Activated naive CD4-positive, alpha-beta T cell (primary cell): ENCODE results near the gene TRIM66.

Experiments used
- DNase-seq, 4 experiments: peaks; one replicate each; lab custom pipeline; 2025; lab: John Stamatoyannopoulos, UW

The TRIM66 gene

DNA sequence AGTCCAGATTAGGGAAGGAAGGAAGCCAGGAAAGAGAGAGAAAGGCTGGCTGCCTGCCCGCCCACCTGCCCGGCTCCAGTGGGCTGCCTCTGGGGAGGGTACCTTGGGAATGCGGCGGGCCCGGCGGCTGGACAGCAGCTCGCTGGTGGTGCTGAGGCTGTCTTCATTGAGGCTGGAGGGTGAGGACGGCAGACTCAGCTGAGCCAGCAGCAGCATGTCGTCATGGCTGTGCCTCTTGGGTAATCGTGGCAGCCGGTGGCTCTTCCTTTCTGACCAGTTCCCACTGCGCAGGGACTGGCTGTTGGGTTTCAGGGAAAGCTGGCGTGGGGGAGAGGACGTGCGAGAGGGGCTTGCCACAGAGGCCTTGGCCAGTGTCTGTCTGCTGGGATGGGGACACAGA lies 33.0 kb upstream of the TRIM66 start:
- no peak for DNase-seq

DNA sequence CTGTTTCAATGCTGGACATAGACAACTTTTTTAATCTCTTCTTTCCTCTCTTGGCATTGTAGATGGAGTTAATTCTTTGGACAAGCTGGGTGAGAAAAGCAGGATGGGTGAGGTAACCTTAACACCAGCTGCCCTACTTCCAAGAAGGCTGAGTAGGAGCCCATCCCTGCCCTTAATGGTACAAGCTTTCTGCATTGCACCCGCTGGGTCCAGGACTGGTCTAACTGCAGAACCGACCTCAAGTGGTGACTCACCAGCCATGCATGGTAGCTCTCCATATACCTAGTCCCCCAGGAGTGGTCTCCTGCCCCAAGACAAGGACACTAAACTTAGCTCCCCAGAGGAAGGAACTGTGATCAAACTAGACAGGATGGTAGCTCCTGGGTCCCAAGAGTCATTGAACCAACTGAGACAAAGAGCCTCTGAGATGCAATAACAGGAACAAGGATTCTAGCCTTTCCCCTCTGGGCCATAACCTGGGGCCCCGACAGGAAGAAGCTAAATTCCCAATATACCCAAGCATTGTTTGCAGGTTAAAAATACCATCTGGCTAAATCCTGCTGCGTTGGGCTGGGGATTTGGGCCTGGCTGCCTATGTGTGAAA lies 32.3 kb upstream of the TRIM66 start:
- DNase-seq = no peak

DNA sequence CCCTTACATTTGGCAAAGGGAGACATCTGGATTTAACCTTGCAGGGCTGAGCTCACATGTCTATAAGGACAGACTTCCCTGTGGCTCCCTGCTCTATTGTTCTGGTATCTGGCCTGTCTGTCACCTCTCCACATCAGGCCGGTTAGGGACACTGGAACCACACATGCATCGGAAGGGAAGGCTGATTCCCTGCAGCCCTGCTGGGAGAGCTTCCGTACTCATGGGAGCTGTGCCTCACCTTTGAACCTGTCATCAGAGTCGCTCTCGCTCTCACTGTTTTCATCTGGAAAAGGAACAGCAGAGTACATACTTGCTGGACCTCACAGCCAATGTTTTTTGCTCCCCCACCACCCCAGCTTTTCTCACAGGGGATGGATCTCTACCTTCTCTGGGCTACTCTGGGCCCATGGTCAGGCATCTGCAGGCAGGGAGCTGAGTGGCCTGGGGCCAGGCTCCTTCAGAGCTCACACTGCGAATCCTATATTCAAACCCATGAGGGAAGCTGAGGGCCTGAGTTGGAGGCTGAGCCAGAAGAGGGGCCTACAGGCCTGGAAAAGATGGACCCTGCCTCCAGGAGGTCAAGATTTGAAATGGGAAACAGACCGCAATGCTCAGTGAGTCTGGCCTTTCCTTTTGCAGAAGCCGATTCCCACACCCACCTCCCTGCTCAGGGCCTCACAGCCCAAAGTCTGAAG lies 31.4 kb upstream of the TRIM66 start:
- DNase-seq = no peak

DNA sequence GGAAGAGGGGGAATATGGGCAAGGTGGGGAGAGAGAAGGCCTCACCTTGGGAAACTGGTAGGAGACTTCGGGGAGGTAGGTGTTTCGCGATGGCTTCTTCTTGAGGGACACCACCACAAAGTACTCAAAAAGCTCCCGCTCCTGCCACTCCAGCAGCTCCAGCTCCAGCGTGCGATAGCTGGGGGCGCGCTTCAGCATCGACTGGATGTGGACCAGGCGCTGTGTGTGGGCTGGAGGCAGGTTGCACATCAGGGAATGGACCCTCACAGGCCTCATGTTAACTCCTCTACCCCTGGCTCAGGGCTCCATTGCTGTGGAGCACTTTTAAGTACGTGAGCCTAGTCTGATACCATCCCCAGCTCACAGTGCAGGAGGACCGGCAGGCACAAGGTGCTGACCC lies 30.0 kb upstream of the TRIM66 start:
- no peak for DNase-seq

DNA sequence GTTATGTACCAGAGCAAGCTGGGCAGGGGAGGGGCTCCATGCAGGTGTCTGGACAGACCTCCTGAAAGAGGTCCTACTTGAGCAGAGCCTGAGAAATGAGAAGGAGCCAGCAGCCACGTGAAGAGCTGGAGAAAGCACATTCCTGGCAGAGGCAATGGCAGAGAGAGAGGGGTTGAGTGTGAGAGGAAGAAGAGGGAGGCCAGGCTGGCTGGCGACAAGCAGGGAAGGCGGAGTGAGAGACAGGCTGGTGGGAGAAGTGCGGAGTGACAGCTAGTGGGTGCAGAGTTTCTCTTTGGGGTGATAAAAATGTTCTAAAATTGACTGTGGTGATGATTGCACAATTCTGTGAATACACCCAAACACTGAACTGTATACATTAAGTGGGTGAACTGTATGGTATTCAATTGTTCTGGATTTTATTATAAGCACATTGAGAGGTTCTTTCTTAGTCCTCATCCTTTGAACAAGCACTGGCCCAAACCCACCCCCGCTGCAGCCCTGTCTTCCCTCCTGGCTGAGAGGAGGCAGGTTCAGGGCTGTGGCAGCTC lies 29.5 kb upstream of the TRIM66 start:
- DNase-seq = no peak

DNA sequence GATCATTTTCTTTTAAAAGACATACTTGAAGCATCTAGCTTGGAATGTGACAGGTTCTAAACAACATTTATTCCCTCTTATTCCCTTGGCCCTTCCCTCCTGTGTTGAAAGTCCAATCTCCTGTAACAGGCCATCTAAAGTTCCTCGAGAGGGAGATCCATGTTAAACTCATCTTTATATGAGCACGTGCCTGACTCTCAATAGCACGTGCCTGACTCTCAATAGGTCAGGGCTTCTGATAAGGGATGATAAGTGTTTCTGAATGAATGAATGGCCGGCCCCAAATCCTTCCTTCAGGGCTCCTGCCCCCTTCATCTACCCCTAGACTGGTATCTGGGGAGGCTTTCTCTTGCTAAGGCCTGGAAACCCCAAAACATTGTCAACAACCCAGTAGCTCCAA lies 27.3 kb upstream of the TRIM66 start:
- DNase-seq = no peak

DNA sequence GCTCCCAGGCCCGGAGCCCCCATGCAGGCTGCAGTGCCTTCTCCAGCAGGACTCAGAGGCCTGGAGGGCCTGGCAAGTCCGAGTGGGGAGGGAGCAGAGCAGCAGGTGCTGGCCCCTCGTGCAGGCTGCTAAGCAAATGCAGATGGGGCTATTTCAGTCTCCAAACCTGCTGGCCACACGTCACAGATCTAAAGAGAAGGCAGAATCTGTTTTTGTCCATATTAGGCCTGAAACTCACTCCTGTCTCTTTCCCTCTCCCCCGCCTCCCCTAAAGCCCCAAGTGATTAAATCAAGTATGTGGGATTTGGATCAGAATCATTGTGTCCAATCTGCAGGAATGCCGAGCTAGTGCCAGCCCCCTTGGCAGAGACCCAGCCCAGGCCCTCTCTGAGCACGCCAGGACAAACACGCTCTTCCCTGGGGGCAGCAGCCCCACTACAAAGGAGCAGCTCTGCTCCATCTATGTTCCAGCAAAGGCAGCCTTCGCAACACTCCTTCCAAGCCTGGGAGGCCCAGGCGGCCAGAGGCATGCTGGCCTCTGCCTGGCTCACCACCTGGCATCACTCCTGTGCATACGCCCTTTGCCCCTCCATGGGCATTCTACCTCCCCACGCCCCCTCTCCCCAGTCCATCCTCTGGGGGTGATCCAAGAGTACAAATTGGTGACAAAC lies 26.7 kb upstream of the TRIM66 start:
- DNase-seq = no peak

DNA sequence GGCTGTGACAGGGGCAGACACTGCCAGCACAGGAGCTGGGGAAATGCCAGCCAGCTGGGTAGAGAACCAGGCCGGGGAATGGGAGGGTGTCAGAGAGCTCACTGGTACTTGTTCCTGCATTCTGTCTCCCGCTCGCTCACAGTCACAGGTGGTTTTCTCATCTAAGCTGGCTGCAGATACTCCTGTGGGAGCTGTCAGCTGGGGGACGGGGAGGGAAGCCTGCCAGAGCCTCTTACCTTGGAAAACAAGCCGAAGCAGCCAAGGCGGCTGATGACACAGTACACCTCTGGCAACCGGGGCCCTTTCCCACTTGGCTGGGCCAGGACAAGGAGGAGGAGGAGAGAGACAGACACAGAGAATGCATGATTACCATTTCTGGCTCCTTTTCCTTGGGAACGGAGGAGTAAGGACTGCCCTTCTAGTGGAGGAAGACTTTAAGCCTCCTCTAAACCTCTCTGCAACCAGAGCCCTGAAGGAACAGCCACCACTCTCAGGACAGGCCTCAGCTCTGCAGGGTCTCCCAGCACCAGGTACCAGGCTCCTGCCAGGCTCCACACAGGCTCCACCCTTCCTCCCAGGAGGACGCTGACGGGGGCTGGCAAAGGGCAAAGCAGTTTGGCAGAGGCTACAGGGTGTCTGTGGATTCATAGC lies 25.2 kb upstream of the TRIM66 start:
- no peak for DNase-seq

DNA sequence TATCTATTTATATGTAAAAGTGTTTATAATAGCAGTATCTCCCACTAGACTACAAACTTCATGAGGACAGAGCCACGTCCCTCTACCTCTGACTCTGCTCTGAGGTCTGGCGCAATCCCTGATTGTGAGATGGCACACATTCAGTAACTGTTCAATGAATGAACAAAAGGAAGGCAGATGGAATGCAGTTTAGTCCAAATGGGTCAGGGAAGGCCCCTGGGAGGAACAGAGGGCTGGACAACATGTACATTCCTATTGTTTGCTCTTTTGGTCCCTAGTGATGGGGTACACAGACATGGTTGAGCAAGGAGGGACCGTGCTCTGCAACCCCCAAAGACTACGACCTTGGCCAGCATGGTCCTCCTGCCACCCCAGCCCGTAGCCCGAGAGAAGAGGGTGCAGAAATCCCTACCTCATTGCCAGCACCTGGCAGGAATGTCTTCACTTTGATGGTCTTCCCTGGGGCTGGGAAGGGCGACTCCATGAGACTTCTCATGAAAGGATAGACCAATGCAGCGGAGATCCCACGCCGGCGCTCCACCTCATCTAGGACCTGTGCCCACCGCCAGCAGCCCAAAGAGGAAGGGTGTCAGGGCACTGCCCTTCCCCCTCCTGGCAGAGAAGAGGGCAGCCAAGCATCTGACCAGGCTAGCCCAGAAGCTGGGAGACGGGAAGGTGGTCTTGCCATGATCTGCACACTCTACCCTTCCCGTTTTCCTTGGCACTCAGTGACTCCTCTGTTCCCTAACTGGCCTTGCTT lies 24.4 kb upstream of the TRIM66 start:
- no peak for DNase-seq

DNA sequence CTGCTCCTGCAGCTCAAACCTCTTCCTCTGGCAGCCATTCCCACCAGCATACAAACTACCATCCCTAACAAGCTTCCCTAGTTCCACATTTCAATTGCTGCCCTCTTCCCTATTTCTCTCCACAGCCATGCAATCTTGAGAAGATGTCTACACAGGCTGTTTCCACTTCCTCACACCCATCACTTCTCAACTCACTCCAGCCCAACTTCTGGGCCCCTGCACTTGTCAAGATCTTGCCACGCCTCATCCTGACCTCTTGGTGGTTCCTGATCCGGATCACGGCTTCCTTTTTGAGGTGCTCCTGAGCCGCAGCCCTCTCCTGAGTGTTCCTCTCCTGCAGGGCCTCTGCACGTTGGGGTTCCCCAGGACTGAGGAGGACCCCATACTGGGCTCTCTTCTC lies 22.7 kb upstream of the TRIM66 start:
- no peak for DNase-seq

DNA sequence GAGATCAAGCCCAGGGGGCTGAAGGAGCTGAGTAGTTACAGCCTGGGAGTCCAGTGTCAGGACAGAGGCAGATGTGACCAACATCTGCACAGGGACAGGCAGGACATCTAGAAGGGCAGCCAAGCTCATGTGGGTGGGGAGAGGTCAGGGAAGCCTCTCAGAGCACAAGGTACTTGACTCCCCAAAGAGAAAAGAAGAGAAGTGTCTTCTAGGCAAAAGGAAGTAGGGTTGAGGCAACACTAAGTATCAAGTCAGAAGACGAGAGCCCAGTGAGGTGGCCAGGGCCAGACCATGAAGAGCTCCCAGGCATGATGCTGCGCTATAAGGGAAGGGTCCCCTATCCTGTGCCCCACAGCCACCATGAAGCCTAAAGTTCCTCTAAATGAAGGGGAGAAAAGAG lies 21.7 kb upstream of the TRIM66 start:
- no peak for DNase-seq

DNA sequence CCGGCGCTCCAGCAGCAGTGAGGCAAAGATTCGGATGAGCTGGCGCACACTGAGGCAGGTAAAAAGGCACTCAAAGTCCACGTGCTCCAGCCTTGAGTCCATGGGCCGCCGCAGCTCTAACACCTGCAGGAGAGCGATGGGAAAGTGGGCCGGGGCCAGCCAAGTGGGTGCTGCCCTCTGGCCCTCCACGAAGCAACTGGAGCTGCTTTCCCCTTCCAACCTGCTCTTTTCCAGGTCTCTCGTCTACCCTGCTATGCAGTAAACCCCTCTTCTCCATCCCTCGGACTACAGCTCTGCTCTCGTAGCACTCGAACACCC lies 20.1 kb upstream of the TRIM66 start:
- DNase-seq = no peak

DNA sequence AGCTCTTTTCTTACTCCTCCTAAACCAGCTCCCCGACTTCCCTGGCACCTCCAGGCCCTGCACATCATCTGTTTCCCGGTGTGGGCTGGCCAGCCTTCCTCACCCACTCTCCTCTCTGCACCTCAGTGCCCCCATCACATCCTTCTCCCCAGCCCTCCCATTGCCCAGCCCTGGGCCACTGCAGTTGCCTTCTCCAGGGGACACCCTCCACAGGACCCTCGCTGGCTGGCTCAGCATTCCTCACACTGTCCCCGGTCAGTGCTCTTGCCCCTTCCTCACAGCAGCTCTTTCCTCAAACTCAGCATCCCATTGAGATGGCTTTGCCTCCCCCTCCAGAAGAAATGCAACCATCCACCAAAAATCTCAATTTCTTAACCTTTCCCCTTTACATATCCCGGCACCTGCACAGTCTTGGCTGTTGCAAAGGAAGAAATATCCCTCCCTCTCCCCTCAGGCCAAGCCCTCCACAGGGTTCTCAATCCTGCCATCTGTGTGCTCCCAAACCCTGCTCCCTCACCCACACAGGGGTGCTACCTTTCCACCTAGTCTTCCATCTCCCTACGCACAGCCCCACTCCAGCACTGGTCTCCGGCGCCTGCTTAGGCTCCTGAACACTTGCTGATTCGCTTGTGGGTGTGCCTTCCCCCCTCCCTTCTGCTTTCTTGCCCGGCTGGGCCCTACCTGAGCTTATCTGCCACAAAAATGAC lies 19.6 kb upstream of the TRIM66 start:
- DNase-seq = no peak

DNA sequence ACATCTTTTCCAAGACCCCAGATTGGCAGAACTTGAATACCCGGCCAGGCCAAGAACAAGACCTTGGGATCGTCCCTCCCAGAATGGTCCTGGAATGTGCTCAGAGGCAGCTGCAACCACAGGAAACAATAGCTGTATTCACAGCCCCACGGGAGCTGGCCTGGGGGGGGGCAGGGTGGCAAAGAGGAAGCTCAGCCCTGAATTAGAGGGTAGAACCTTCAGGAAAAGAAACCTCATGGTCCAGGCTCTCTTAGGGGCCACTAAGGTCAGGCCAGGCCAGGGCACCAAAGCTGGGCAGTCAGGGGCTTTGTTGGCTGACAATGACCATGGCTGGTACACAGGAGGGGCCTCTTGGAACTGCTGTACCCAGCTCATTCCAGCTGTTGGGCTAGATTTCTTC lies 17.4 kb upstream of the TRIM66 start:
- no peak for DNase-seq

DNA sequence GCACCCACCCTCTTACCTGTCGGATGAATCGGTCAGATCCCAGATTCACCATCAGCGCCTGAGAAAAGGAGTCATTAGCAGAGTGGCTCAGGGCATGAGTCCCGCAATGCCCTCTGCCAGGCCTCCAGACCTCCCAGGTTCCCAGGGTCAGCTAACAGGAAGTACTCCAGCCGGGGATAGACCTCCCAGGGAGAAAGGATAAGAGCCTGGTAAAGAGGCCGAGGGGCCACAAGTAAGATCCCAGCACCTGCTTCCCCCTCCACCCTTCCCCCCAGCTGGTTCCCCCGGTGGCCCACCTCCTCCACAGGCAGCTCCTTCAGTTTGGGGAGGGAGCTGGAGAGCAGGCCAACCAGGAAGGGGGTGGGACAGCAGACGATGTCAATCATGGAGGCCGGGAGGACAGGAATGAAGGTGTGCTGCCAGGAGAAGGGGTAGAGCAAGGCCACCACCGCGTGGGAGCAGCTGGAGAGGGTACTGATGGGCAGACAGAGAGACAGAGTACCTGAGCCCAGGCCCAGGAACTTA lies 16.5 kb upstream of the TRIM66 start:
- DNase-seq = no peak

DNA sequence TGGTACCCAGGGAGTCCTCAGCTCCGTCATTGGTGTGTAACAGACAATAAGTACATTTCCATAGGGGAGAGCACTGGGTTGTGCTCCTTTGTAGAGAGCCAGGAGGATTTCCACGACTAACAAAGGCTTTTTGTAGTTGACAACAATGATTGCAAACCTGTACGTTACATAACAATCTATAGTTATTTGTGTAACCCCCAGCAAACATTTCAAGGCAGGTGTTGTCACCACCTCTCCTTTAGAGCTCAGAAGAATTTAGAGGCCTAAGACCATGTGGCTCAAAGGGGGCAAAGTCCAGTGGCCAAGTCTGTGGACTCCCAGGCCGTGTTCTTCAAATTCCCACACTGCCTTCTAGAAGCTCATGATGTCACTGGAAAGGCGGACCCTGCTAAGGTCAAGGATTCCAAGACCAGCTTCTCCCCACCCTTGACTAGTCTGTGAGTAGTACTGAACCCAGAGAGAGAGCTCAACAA lies 15.9 kb upstream of the TRIM66 start:
- DNase-seq = no peak

DNA sequence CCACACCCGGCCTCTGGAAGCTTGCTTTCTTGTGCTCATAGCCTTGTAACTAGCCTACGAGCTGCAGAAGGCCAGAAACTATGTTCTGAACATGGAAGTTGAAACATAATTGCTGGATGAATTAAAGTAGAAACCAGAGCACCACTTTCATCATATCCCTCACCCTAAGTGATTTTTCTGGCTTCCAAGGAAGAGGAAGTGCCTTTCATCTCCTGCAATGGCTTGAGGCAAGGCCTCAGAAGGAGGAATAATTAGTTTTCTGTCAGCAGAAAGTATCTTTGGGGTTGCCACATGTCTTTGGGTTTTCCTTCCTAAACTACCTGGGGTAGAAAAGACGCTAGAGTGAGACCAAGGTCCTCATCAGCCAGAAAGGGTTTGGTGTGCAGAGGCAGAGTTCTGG lies 14.6 kb upstream of the TRIM66 start:
- DNase-seq = no peak

DNA sequence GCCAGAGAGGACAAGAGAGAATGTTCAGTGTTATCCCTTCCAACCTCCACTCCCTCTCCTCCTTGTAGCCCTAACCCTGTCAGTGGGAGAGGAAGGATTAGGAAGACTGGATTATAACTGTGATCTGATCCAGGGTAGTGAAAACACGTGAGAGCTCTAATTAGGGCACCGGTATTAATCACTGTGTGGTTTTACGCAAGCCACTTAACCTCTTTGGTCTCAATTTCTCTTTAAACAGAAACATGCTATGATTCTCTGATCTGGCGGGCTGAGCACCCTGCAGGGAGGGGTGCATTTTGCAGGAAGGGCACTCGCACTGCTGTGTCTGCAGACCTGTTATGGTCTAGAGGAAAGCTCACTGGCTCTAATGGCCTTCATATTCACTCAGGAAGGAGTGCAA lies 11.7 kb upstream of the TRIM66 start:
- no peak for DNase-seq

DNA sequence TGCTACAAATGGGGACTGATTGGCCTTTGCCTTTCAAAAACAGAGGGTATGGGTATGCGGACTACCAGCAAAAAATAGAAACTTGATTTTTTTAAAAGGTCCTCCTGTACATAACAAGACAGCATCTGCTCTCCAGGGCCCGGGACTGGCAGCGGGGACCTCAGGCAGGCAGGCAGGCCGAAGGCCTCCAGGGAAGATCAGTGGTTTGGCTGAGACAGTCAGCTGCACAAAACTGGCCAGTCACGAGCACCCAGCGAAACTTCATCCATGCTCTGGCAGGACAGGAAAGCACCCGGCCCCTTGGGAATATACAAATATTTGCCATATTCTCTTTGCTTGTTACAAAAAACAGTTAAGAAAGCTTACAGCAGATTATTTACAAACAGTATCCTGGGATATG lies 11.1 kb upstream of the TRIM66 start:
- DNase-seq = no peak

DNA sequence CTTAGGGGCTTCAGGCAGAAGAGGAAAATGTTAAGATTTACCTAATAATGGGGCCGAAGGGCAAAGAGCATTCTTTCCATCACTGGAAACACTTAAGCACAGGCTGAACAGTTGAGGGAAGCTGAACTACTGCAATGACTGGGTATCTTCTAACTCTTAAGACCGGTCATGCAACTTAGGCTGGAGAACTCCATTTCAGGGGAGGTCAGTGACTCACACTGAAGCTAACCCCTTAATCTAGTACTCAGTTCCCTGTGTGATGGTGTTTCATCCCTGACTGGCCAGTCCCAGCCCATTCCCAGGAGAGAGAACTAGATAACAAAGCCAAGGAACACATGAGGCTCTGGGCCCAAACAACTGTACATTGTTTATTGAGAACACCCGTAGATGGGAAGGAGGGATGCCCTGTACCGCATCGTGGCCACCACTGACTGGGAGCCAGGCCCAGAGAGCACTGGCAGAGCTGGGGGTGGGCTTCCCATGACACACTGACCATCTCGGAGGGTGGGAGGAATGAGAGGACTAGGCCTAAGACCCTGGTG lies 10.6 kb upstream of the TRIM66 start:
- no peak for DNase-seq

DNA sequence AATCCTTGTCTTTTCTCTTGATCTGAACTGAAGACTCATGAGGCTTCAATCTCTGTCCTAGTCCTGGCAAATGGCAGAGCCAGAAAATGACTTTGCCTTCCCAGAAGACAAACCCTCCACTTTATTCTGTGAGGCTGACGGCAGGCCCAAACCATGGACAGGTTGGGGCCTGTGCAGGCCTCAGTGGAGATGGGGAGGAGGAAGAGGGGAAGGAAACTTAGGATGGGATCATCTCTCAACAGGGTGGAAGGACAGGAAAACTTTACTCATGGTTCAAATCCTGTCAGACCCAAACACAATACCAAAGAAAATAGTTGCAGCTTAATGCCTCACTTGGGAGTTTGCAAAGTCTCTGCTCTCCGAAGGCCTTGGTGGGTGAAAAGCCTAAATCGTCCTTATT lies 10.0 kb upstream of the TRIM66 start:
- DNase-seq = no peak
